PC-3 (cell line): ENCODE data around the gene TMEM119. TPM values are rescaled to one million over a fixed set of nuclear protein-coding genes. Genes with fewer than 3 reads are reported as not detected.

Experiments
- ATAC-seq: fragments of 200-7000 bp; cut with Tn5 transposase; 2 replicates; pipeline ENCODE4 v1.9.1; 2020; ENCODE audit warnings: mild to moderate bottlenecking, moderate library complexity
- BruUV-seq: library from RNA; stranded (reverse); fragments of 400-500 nt; replicated peaks from 2 replicates; lab custom pipeline; 2021; lab: Mats Ljungman, UMichigan
- CTCF ChIA-PET: fragments of 300-600 bp; sonication (Branson Sonifier 250); formaldehyde crosslinking; loops from one replicate; lab custom pipeline; 2022; ENCODE audit warnings: antibody characterized with exemption; lab: Charles Lee
- POLR2A ChIA-PET: fragments of 300-600 bp; sonication (Branson Sonifier 250); formaldehyde crosslinking; loops from one replicate; lab custom pipeline; 2022; ENCODE audit warnings: antibody characterized with exemption; ENCODE audit not compliant: unreplicated experiment; lab: Charles Lee
- DNase-seq: peaks from one replicate; pipeline ENCODE4 v3.0.0-alpha.2; 2015
- H2AFZ ChIP-seq: fragments of 300-600 bp; sonication (generic); 2 replicates; pipeline ENCODE4 v1.6.0; 2016; ENCODE audit warnings: antibody characterized with exemption, low read length
- H3F3A ChIP-seq: fragments of 300-600 bp; sonication (generic); one replicate; pipeline ENCODE4 v1.6.0; 2017; ENCODE audit warnings: antibody characterized with exemption, low read length, control low read depth, mild to moderate bottlenecking; ENCODE audit not compliant: unreplicated experiment
- H3K27ac ChIP-seq: fragments of 300-600 bp; sonication (generic); 2 replicates; pipeline ENCODE4 v1.5.1; 2016; ENCODE audit warnings: mild to moderate bottlenecking, low read length
- H3K27me3 ChIP-seq: fragments of 300-600 bp; sonication (generic); 2 replicates; pipeline ENCODE4 v1.6.1; 2016; ENCODE audit warnings: low read length, mixed read lengths
- H3K36me3 ChIP-seq: fragments of 300-600 bp; sonication (generic); 2 replicates; pipeline ENCODE4 v1.6.1; 2016; ENCODE audit warnings: low read depth, mixed run types, low read length, mixed read lengths
- H3K4me1 ChIP-seq: fragments of 300-600 bp; sonication (generic); 2 replicates; pipeline ENCODE4 v1.5.1; 2016; ENCODE audit warnings: low read length; ENCODE audit not compliant: insufficient read depth
- H3K4me2 ChIP-seq: fragments of 300-600 bp; sonication (generic); 2 replicates; pipeline ENCODE4 v1.6.0; 2016; ENCODE audit warnings: low read length
- H3K4me3 ChIP-seq: fragments of 300-600 bp; sonication (generic); 2 replicates; pipeline ENCODE4 v1.5.1; 2016; ENCODE audit warnings: mild to moderate bottlenecking, low read length, mixed read lengths
- H3K79me2 ChIP-seq: fragments of 300-600 bp; sonication (generic); 2 replicates; pipeline ENCODE4 v1.6.1; 2017; ENCODE audit warnings: low read length, mixed read lengths
- H3K9ac ChIP-seq: fragments of 300-600 bp; sonication (generic); 2 replicates; pipeline ENCODE4 v1.6.0; 2016; ENCODE audit warnings: mild to moderate bottlenecking, low read length
- H3K9me2 ChIP-seq: fragments of 300-600 bp; sonication (generic); replicated peaks from 2 replicates; pipeline ENCODE4 v1.6.1; 2016; ENCODE audit warnings: mixed run types, low read length, mixed read lengths
- H3K9me3 ChIP-seq: fragments of 300-600 bp; sonication (generic); 2 replicates; pipeline ENCODE4 v1.6.1; 2016; ENCODE audit warnings: low read length, mixed read lengths
- H4K20me1 ChIP-seq: fragments of 300-600 bp; sonication (generic); 2 replicates; pipeline ENCODE4 v1.6.1; 2016; ENCODE audit warnings: low read length, mixed read lengths
- EZH2 ChIP-seq: fragments of 300-600 bp; sonication (generic); IDR thresholded peaks from one replicate; pipeline ENCODE4 v1.6.1; 2017; ENCODE audit warnings: antibody characterized with exemption, mild to moderate bottlenecking, low read length; ENCODE audit not compliant: unreplicated experiment
- EZH2phosphoT487 ChIP-seq: fragments of 300-600 bp; sonication (generic); IDR thresholded peaks from 2 replicates; pipeline ENCODE4 v1.6.1; 2018; ENCODE audit warnings: mild to moderate bottlenecking, antibody characterized with exemption, low read length, borderline replicate concordance
- intact Hi-C: fragments of 100-400 bp; cut with micrococcal nuclease; formaldehyde crosslinking; loops from 2 replicates; pipeline ENCODE4 v1.9.0; 2023
- total RNA-seq: library from RNA; depleted of rRNA; stranded (reverse); fragments of >200 nt; gene quantifications from 2 replicates; pipeline ENCODE4 v1.2.3, GENCODE V29; 2014
- TF ChIP-seq, protein P1 (sequence below): fragments of 300-600 bp; sonication (generic); conservative IDR thresholded peaks from 2 replicates; pipeline ENCODE4 v1.5.1; 2017; ENCODE audit warnings: antibody characterized with exemption, low read depth, mild to moderate bottlenecking, low read length

Gene TMEM119
- total RNA-seq, 1 experiment from 2014 or later, result not detected

DNA sequence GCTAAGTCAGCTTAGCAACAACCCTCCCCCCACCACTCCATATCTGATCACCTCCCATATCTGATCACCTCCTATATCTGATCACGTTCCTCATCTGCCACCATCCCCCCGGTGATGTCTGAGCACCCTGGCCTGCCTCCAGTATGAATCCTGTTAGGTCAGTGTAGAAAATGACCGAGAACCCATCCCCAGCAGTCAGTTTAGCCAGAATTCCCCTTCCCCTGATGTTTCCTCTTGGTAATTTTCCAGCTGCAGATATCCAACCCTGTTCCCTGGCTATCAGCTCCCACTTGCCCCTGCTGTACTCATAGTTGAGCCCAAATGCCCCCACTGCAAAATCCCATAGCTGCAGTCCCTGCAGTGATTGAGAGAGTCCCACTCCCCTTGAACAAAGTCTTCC is 23.3 kb upstream of the TMEM119 start:
- intact Hi-C loops, result no loop called here
- Histone ChIP-seq H3K4me1 (peaks cover 11% of the 10 kb centered on the region), H3K79me2 (no peaks in the 10 kb centered on the region), H3K4me2 (no peak overlapping the region), H3K27ac (no peak overlapping the region), H3K36me3 (no peaks in the 10 kb centered on the region), H3K27me3 (no peaks in the 10 kb centered on the region), H2AFZ (no peak overlapping the region), H3F3A (no peaks in the 10 kb centered on the region), H3K9me3 (no peaks in the 10 kb centered on the region), H3K4me3 (no peak overlapping the region), H3K9ac (no peak overlapping the region), H4K20me1 (no peaks in the 10 kb centered on the region), H3K9me2 (no peaks in the 10 kb centered on the region)
- ChIA-PET POLR2A (no interaction called here), CTCF (no interaction called here)
- DNase-seq, result no peak
- no TSS peak for BruUV-seq
- no peak for ATAC-seq
- no peak for TF ChIP-seq EZH2phosphoT487
- no peak for TF ChIP-seq EZH2
- TF ChIP-seq, protein P1, sequence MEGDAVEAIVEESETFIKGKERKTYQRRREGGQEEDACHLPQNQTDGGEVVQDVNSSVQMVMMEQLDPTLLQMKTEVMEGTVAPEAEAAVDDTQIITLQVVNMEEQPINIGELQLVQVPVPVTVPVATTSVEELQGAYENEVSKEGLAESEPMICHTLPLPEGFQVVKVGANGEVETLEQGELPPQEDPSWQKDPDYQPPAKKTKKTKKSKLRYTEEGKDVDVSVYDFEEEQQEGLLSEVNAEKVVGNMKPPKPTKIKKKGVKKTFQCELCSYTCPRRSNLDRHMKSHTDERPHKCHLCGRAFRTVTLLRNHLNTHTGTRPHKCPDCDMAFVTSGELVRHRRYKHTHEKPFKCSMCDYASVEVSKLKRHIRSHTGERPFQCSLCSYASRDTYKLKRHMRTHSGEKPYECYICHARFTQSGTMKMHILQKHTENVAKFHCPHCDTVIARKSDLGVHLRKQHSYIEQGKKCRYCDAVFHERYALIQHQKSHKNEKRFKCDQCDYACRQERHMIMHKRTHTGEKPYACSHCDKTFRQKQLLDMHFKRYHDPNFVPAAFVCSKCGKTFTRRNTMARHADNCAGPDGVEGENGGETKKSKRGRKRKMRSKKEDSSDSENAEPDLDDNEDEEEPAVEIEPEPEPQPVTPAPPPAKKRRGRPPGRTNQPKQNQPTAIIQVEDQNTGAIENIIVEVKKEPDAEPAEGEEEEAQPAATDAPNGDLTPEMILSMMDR, result no peak

DNA sequence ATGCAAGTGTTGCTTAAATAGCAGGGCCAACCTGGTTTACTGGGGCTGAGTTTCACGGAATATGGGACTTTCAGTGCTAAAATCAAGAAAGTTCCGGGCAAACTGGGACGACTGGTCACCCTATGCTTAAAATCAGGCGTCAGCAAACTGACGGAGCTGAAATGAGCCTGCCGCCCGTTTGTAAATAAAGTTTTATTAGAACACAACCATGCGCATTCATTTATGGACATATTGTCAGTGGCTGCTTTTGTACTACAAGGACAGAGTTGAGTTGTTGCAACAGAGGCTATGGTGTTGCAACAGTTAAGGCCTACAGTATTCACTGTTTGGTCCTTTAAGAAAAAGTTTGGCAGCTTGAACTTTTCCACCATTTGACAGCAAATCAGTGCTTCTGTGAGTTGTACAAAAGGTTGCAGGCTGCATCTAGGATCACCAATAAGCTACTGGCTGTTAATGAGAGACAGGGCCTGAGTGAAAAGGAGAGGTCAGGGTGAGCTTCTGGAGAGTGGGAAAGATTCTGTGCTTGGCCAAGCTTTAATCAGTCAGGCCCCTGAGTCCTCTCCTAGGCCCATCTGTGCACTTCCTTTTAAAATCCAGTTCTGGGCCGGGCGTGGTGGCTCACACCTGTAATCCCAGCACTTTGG is 22.5 kb upstream of the TMEM119 start:
- H3F3A ChIP-seq, result no peaks in the 10 kb centered on the region
- BruUV-seq, result no TSS peak
- peaks cover 11% of the 10 kb centered on the region for H3K4me1 ChIP-seq
- no peaks in the 10 kb centered on the region for H4K20me1 ChIP-seq
- H3K4me2 ChIP-seq, result no peak overlapping the region
- TF ChIP-seq, protein P1, result no peak
- TF ChIP-seq EZH2phosphoT487 (no peak), EZH2 (no peak)
- no peak overlapping the region for H3K9ac ChIP-seq
- no peaks in the 10 kb centered on the region for H3K9me3 ChIP-seq
- DNase-seq (no peak), ATAC-seq (no peak)
- no peaks in the 10 kb centered on the region for H3K9me2 ChIP-seq
- H2AFZ ChIP-seq, result no peak overlapping the region
- no peaks in the 10 kb centered on the region for H3K79me2 ChIP-seq
- H3K27me3 ChIP-seq, result no peaks in the 10 kb centered on the region
- CTCF ChIA-PET, result no interaction called here
- POLR2A ChIA-PET, result no interaction called here
- no peaks in the 10 kb centered on the region for H3K36me3 ChIP-seq
- H3K4me3 ChIP-seq, result no peak overlapping the region
- H3K27ac ChIP-seq, result no peak overlapping the region
- intact Hi-C loops, result no loop called here
